Hippocampal formation (tissue), 2 donors: ENCODE results near the gene ALB.

ENCODE experiments used
- DNase-seq, 2 donors: peaks; one replicate each; lab custom pipeline; 2025; lab: John Stamatoyannopoulos, UW

Gene ALB

GRCh38 chr4:73409012-73409862, 5.2 kb downstream of the ALB start:
- DNase-seq, result no peak

- DNase-seq, result no peak
Measured at GRCh38 chr4:73409978-73410548, 6.0 kb downstream of the ALB start.

- DNase-seq, result no peak
Measured at GRCh38 chr4:73410916-73411730, 7.0 kb downstream of the ALB start.

GRCh38 chr4:73411731-73412414, 7.8 kb downstream of the ALB start:
- DNase-seq, result no peak

- DNase-seq, result no peak
Measured at GRCh38 chr4:73413294-73413755, 9.2 kb downstream of the ALB start.

GRCh38 chr4:73414936-73415271, 10.8 kb downstream of the ALB start:
- DNase-seq, result no peak

GRCh38 chr4:73415807-73416238, 11.7 kb downstream of the ALB start:
- DNase-seq, result no peak

- no peak for DNase-seq
Measured at GRCh38 chr4:73416423-73417087, 12.5 kb downstream of the ALB start.

GRCh38 chr4:73417342-73417741, 13.3 kb downstream of the ALB start:
- DNase-seq, result no peak

- DNase-seq, result no peak
Measured at GRCh38 chr4:73417973-73418372, 13.9 kb downstream of the ALB start.

GRCh38 chr4:73418677-73419076, 14.6 kb downstream of the ALB start:
- DNase-seq, result no peak

GRCh38 chr4:73419106-73420038, 15.3 kb downstream of the ALB start:
- DNase-seq, result no peak

GRCh38 chr4:73420615-73421014, 16.5 kb downstream of the ALB start:
- no peak for DNase-seq

- no peak for DNase-seq
Measured at GRCh38 chr4:73421708-73422457, 17.8 kb downstream of the ALB start.

- DNase-seq, result no peak
Measured at GRCh38 chr4:73422458-73422752, 18.3 kb downstream of the ALB start.

- no peak for DNase-seq
Measured at GRCh38 chr4:73423184-73423583, 19.1 kb downstream of the ALB start.

GRCh38 chr4:73426666-73427065, 22.6 kb downstream of the ALB start:
- DNase-seq, result no peak

- DNase-seq, result no peak
Measured at GRCh38 chr4:73429118-73429517, 25.0 kb downstream of the ALB start.

GRCh38 chr4:73429826-73430587, 25.9 kb downstream of the ALB start:
- DNase-seq, result no peak
